SK-N-SH (cell line): ENCODE results near the gene PATL2.

Experiments
- CTCF ChIP-seq: fragments of 200-600 bp; sonication (generic); IDR thresholded peaks from 2 replicates; pipeline ENCODE4 v1.6.1; 2017; ENCODE audit warnings: antibody characterized with exemption, mild to moderate bottlenecking, moderate library complexity
- EZH2phosphoT487 ChIP-seq: fragments of 200-600 bp; sonication (generic); IDR thresholded peaks from 2 replicates; pipeline ENCODE4 v1.6.1; 2017; ENCODE audit warnings: low read depth, mixed run types, mild to moderate bottlenecking, antibody characterized with exemption, moderate library complexity, borderline replicate concordance
- GABPA ChIP-seq: IDR thresholded peaks from 2 replicates; pipeline ENCODE4 v1.4.0; 2012; ENCODE audit warnings: low read depth, mild to moderate bottlenecking
- MXI1 ChIP-seq: IDR thresholded peaks from 2 replicates; pipeline ENCODE4 v1.6.1; 2012; ENCODE audit warnings: mild to moderate bottlenecking, low read depth, low read length, improper control_type of control experiment
- SIN3A ChIP-seq: IDR thresholded peaks from 2 replicates; pipeline ENCODE4 v1.6.1; 2012; ENCODE audit warnings: low read depth, mild to moderate bottlenecking, low read length, moderate library complexity, borderline replicate concordance
- SMC3 ChIP-seq: IDR thresholded peaks from 2 replicates; pipeline ENCODE4 v1.6.1; 2012; ENCODE audit warnings: low read depth, low read length, improper control_type of control experiment
- TEAD4 ChIP-seq: IDR thresholded peaks from 2 replicates; pipeline ENCODE4 v1.4.0; 2012; ENCODE audit warnings: mild to moderate bottlenecking, borderline replicate concordance; ENCODE audit not compliant: insufficient read depth
- ZBTB33 ChIP-seq: IDR thresholded peaks from 2 replicates; pipeline ENCODE4 v1.4.0; 2012; ENCODE audit warnings: low read depth, borderline replicate concordance

- TF ChIP-seq EZH2phosphoT487 (no peak), CTCF (no peak), ZBTB33 (no peak), GABPA (no peak), MXI1 (no peak), SIN3A (no peak), SMC3 (no peak), TEAD4 (no peak)
Observed at GRCh38 chr15:44715797-44716334, 4.7 kb upstream of the PATL2 start.
